Osteocyte (in vitro differentiated cells): Measurements from ENCODE around the gene CACNA1C. TPM values are rescaled to one million over a fixed set of nuclear protein-coding genes. Genes with fewer than 3 reads are reported as not detected.

Source experiments
- DNase-seq: peaks from one replicate; pipeline ENCODE4 v3.0.0; 2021; ENCODE audit warnings: mixed read lengths; ENCODE audit not compliant: unreplicated experiment; ENCODE audit errors: extremely low spot score
- H3K27ac Mint-ChIP-seq: one replicate; pipeline ENCODE4 v1.8.0; 2021; ENCODE audit warnings: mild to moderate bottlenecking, mixed read lengths; ENCODE audit not compliant: unreplicated experiment
- H3K27me3 Mint-ChIP-seq: one replicate; pipeline ENCODE4 v1.8.0; 2021; ENCODE audit warnings: mixed read lengths; ENCODE audit not compliant: unreplicated experiment
- H3K36me3 Mint-ChIP-seq: one replicate; pipeline ENCODE4 v1.8.0; 2021; ENCODE audit warnings: mixed read lengths; ENCODE audit not compliant: unreplicated experiment
- H3K4me1 Mint-ChIP-seq: one replicate; pipeline ENCODE4 v1.8.0; 2021; ENCODE audit warnings: mixed read lengths; ENCODE audit not compliant: unreplicated experiment
- H3K4me3 Mint-ChIP-seq: one replicate; pipeline ENCODE4 v1.8.0; 2021; ENCODE audit warnings: mild to moderate bottlenecking, moderate library complexity, mixed read lengths; ENCODE audit not compliant: unreplicated experiment
- H3K9me3 Mint-ChIP-seq: one replicate; pipeline ENCODE4 v1.8.0; 2021; ENCODE audit warnings: mixed read lengths; ENCODE audit not compliant: unreplicated experiment
- total RNA-seq: library from RNA; stranded (reverse); gene quantifications from 2 replicates; pipeline ENCODE4 v1.2.1, GENCODE V29; 2021
- TF ChIP-seq, protein P1 (sequence below): fragments of 200-600 bp; sonication (generic); IDR thresholded peaks from 2 replicates; pipeline ENCODE4 v1.5.0; 2021; ENCODE audit warnings: antibody characterized with exemption, mild to moderate bottlenecking, moderate library complexity

CACNA1C gene
- total RNA-seq, 1 donor from 2014 or later = 67.4 TPM

- Mint-ChIP-seq H3K4me3 (peak overlapping the region; percentile 62), H3K36me3 (no peaks in the 10 kb centered on the region), H3K27ac (no peak overlapping the region), H3K27me3 (peaks cover 76% of the 10 kb centered on the region), H3K9me3 (no peaks in the 10 kb centered on the region), H3K4me1 (peaks cover 12% of the 10 kb centered on the region)
- no peak for DNase-seq
- TF ChIP-seq, protein P1, sequence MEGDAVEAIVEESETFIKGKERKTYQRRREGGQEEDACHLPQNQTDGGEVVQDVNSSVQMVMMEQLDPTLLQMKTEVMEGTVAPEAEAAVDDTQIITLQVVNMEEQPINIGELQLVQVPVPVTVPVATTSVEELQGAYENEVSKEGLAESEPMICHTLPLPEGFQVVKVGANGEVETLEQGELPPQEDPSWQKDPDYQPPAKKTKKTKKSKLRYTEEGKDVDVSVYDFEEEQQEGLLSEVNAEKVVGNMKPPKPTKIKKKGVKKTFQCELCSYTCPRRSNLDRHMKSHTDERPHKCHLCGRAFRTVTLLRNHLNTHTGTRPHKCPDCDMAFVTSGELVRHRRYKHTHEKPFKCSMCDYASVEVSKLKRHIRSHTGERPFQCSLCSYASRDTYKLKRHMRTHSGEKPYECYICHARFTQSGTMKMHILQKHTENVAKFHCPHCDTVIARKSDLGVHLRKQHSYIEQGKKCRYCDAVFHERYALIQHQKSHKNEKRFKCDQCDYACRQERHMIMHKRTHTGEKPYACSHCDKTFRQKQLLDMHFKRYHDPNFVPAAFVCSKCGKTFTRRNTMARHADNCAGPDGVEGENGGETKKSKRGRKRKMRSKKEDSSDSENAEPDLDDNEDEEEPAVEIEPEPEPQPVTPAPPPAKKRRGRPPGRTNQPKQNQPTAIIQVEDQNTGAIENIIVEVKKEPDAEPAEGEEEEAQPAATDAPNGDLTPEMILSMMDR = no peak
Measured at GRCh38 chr12:2035431-2036055, 17.2 kb upstream of the CACNA1C start.

DNA sequence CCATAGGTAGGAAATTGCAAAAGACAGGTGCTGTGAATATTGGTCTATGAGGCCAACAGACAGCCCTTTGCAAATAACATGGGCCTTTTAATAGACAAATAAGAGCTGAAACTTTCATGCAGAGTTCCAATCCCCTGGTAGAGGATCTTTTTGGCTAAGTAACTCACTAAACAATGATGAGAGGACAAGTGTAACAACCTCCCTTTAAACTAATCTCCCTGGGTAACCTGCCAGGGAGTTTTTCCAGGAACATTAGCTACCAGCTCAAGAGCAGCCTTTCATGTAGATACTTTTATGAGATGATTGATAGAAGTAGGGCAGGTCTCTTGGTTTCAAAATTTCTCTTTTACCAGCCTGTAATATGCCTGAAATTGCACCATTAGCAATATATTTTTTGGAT is 13.8 kb upstream of the CACNA1C start:
- Mint-ChIP-seq H3K4me3 (no peak overlapping the region), H3K27ac (no peak overlapping the region), H3K9me3 (no peaks in the 10 kb centered on the region), H3K36me3 (no peaks in the 10 kb centered on the region), H3K4me1 (peaks cover 12% of the 10 kb centered on the region), H3K27me3 (peaks cover 67% of the 10 kb centered on the region)
- DNase-seq = no peak
- TF ChIP-seq, protein P1 = no peak

GRCh38 chr12:2043054-2043453 is 9.7 kb upstream of the CACNA1C start:
- no peaks in the 10 kb centered on the region for H3K4me1 Mint-ChIP-seq
- no peak overlapping the region for H3K4me3 Mint-ChIP-seq
- H3K27me3 Mint-ChIP-seq = peaks cover 69% of the 10 kb centered on the region
- H3K36me3 Mint-ChIP-seq = peaks cover 4% of the 10 kb centered on the region
- no peak for DNase-seq
- no peak overlapping the region for H3K27ac Mint-ChIP-seq
- peaks cover 4% of the 10 kb centered on the region for H3K9me3 Mint-ChIP-seq
- TF ChIP-seq, protein P1 = no peak

- TF ChIP-seq, protein P1 = no peak
- Mint-ChIP-seq H3K9me3 (peaks cover 4% of the 10 kb centered on the region), H3K27ac (no peak overlapping the region), H3K27me3 (peaks cover 68% of the 10 kb centered on the region), H3K4me3 (no peak overlapping the region), H3K36me3 (peaks cover 4% of the 10 kb centered on the region), H3K4me1 (peaks cover 2% of the 10 kb centered on the region)
- DNase-seq = no peak
Measured at GRCh38 chr12:2044165-2044564, 8.6 kb upstream of the CACNA1C start.

DNA sequence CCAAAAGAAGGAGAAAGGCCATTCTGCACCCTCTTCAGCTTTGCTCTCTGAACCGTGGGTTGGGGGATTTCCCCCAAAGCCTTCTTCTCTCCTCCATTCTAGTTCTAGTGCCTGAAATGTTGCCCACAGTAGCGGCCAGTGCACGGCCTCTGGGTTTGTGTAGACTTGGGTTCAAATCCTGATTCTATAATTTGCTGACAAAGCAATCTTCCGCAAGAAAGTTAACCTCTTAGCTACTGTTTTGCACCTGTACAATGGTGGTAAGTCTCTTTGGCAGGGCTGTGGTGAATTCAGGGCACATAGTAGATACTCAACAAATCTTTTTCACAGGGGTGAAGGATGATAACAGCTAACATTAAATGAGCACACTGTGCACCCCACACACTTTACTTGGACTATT is 5.8 kb upstream of the CACNA1C start:
- H3K36me3 Mint-ChIP-seq = peaks cover 4% of the 10 kb centered on the region
- peaks cover 10% of the 10 kb centered on the region for H3K4me1 Mint-ChIP-seq
- peaks cover 51% of the 10 kb centered on the region for H3K27me3 Mint-ChIP-seq
- no peak overlapping the region for H3K27ac Mint-ChIP-seq
- H3K4me3 Mint-ChIP-seq = no peak overlapping the region
- no peak for DNase-seq
- peaks cover 4% of the 10 kb centered on the region for H3K9me3 Mint-ChIP-seq
- TF ChIP-seq, protein P1 = no peak
